ENCODE data around the gene MFSD12.

- TF ChIP-seq POLR2A (IDR thresholded peaks at IDR 0.05) (no peak), CTCF (IDR thresholded peaks at IDR 0.05) (no peak)
Measured at GRCh38 chr19:3518659-3519058, 38.7 kb downstream of the MFSD12 start.
